ENCODE data around the gene ZDHHC4.

Gene ZDHHC4

DNA sequence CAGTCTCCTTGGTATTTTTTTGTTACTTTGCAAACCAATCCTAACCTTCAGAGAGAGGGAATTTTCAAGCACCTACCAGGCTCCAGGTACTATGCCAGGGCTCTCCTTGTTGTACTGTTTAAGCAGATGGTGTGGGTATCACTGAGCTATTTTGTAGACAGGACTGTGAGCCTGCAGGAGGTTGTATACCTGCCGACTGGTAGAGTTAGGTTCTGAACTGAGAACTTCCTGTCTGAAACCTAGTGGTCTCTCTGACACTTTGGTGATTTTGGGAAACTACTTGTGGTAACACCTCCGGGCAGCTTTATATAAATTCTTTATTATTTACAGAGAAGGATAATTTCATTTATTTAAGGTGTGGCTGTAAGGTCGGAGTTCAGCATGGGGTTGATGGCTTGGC lies 42.7 kb downstream of the ZDHHC4 start:
- FAIRE-seq, result no peak
- DNase-seq (ENCODE audit: insufficient read length, low spot score), result no peak
- TF ChIP-seq, protein P1, sequence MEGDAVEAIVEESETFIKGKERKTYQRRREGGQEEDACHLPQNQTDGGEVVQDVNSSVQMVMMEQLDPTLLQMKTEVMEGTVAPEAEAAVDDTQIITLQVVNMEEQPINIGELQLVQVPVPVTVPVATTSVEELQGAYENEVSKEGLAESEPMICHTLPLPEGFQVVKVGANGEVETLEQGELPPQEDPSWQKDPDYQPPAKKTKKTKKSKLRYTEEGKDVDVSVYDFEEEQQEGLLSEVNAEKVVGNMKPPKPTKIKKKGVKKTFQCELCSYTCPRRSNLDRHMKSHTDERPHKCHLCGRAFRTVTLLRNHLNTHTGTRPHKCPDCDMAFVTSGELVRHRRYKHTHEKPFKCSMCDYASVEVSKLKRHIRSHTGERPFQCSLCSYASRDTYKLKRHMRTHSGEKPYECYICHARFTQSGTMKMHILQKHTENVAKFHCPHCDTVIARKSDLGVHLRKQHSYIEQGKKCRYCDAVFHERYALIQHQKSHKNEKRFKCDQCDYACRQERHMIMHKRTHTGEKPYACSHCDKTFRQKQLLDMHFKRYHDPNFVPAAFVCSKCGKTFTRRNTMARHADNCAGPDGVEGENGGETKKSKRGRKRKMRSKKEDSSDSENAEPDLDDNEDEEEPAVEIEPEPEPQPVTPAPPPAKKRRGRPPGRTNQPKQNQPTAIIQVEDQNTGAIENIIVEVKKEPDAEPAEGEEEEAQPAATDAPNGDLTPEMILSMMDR (IDR thresholded peaks at IDR 0.05; ENCODE audit: insufficient read depth, missing control alignments), result no peak

DNA sequence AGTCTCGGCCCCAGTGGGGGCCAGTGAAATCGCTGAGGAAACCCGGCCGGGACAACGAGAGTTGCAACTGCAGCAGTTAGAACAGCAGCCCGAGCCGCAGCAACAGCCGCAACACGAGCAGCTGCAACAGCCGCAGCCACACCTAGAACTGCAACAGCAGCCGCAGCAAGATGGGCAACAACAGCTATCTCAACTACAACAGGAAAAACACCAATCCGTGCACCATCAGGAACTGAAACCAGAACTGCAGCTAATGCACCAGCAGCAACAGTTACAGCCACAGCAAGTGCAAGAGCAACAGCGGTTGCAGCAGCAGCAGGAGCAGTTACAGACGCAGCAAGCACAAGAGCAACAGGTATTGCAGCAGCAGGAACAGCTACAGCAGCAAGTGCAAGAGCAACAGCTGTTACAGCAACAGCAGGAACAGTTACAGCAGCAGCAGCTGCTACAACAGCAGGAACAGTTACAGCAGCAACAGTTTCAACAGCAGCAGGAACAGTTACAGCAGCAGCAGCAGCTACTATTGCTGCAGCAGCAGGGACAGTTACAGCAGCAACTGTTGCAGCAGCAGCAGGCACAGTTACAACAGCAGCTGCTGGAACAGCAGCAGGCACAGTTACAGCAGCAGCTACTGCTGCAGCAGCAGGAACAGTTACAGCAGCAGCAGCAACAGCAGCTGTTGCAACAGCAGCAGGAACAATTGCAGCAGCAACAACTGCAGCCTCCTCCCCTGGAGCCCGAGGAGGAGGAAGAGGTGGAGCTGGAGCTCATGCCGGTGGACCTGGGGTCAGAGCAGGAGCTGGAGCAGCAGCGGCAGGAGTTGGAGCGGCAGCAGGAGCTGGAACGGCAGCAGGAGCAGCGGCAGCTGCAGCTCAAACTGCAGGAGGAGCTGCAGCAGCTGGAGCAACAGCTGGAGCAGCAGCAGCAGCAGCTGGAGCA lies 44.2 kb downstream of the ZDHHC4 start:
- no peak for DNase-seq (ENCODE audit: insufficient read length, low spot score)
- TF ChIP-seq, protein P1 (IDR thresholded peaks at IDR 0.05; ENCODE audit: insufficient read depth, missing control alignments), result no peak
- no peak for FAIRE-seq

DNA sequence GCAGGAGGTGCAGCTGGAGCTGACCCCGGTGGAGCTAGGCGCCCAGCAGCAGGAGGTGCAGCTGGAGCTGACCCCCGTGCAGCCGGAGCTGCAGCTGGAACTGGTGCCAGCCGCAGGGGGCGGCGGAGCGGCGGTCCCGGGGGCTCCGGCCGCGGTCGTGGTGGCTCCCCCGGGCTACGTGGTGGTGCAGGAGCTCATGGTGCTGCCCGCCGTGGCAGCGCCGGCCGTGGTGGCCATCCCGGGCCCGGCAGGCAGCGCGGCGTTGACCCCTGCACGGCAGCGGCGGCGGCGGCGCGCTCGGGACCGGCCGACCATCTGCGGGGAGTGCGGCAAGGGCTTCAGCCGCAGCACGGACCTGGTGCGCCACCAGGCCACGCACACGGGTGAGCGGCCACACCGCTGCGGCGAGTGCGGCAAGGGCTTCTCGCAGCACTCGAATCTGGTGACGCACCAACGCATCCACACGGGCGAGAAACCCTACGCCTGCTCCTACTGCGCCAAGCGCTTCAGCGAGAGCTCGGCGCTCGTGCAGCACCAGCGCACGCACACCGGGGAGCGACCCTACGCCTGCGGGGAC lies 45.0 kb downstream of the ZDHHC4 start:
- FAIRE-seq, result no peak
- TF ChIP-seq, protein P1 (IDR thresholded peaks at IDR 0.05; ENCODE audit: insufficient read depth, missing control alignments), result no peak

DNA sequence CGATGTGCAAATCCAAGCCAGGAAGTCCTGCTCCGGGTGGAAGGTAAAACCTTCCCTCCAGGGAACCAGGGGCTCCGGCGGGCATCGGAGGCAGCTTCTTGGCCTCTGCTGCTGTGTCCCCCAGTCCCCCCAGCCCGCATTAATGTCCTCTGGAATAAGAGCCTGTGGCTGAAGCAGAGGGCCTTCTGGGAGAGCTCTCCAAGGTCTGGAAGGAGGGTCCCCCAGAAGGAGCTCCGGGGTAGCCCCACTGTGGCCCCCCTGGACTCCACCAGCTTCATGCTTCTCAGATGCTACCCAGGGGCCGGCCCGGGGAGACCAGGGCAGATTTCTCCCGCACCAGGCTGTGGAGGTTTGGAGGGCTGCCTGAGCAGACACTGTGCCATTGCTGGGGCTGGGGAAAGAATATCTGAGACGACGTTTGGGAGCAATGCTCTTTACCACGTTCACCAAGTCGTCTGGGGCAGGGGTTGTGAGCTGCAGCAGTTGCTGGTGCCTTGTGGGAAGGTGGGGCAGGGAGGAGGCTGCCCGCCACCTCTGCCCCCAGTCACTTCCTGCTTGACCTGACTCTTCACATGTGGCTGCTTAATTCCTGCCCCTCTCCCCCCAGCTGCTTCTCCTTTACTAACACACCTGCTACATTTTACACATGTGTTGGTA lies 46.5 kb downstream of the ZDHHC4 start:
- DNase-seq (ENCODE audit: insufficient read length, low spot score), result no peak
- FAIRE-seq, result no peak

More for the DNA sequence above, 45.0 kb downstream of the ZDHHC4 start:
- no peak for DNase-seq (ENCODE audit: insufficient read length, low spot score)

DNA sequence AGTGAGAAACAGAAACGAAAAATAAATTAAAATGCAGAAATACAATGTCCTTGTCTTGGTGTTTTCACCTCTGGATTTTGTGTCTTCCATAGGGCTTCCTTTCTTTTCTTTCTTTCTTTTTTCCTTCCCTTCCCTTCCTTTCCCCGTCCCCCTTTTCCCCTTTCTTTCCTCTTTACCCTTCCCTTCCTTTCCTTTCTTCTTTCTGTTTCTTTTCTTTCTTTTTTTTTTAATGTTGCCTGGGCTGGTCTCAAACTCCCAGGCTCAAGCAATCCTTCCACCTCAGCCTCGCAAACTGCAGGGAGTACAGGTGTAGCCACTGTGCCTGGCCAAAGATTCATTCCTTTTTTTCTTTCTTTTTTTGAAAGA lies 47.0 kb downstream of the ZDHHC4 start:
- TF ChIP-seq, protein P1 (IDR thresholded peaks at IDR 0.05; ENCODE audit: insufficient read depth, missing control alignments), result no peak
- no peak for DNase-seq (ENCODE audit: insufficient read length, low spot score)
- FAIRE-seq, result no peak

More for the DNA sequence above, 46.5 kb downstream of the ZDHHC4 start:
- TF ChIP-seq, protein P1 (IDR thresholded peaks at IDR 0.05; ENCODE audit: insufficient read depth, missing control alignments), result no peak

DNA sequence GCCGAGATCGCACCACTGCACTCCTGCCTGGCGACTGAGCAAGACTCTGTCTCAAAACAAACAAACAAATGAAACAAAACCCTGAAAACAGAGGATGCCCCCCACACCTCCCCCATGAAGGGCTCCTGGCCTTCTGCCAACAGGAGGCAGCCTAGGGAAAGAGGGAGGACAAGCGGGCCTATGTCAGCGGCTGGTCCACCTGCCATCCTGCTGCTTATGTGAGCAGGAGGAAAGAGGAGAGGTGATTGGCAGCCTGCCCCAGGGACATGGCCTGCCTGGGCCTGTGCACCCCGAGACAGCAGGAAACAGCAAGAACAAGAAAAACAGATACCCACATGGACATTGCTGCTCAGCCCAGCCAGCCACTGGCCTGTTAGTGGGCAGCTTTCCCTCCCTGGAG lies 50.8 kb downstream of the ZDHHC4 start:
- FAIRE-seq (no peak), DNase-seq (ENCODE audit: insufficient read length, low spot score) (no peak)
- TF ChIP-seq, protein P1 (IDR thresholded peaks at IDR 0.05; ENCODE audit: insufficient read depth, missing control alignments), result no peak
